IPS-15b (cell line): Measurements from ENCODE around the gene CLEC4F.
"Not testable (repeated sequence)": the region's sequence is repeated elsewhere in the genome, so short reads cannot be mapped to it uniquely, and the experiment has no call there.

ENCODE experiments used
- H3K27me3 ChIP-seq: one replicate; pipeline ENCODE4 v1.6.1; 2013; ENCODE audit warnings: low read length; ENCODE audit not compliant: control insufficient read depth, insufficient read depth
- H3K36me3 ChIP-seq: one replicate; pipeline ENCODE4 v1.6.1; 2013; ENCODE audit warnings: low read length; ENCODE audit not compliant: control insufficient read depth, insufficient read depth
- H3K4me1 ChIP-seq: one replicate; pipeline ENCODE4 v1.6.1; 2013; ENCODE audit warnings: mild to moderate bottlenecking, low read length; ENCODE audit not compliant: control insufficient read depth, insufficient read depth
- H3K4me3 ChIP-seq: one replicate; pipeline ENCODE4 v1.5.1; 2013; ENCODE audit warnings: low read depth, low read length
- H3K9ac ChIP-seq: one replicate; pipeline ENCODE4 v1.6.1; 2013; ENCODE audit warnings: low read depth, mild to moderate bottlenecking, low read length
- H3K9me3 ChIP-seq: one replicate; pipeline ENCODE4 v1.6.1; 2013; ENCODE audit warnings: mild to moderate bottlenecking, low read length; ENCODE audit not compliant: control insufficient read depth, insufficient read depth

The CLEC4F gene

DNA sequence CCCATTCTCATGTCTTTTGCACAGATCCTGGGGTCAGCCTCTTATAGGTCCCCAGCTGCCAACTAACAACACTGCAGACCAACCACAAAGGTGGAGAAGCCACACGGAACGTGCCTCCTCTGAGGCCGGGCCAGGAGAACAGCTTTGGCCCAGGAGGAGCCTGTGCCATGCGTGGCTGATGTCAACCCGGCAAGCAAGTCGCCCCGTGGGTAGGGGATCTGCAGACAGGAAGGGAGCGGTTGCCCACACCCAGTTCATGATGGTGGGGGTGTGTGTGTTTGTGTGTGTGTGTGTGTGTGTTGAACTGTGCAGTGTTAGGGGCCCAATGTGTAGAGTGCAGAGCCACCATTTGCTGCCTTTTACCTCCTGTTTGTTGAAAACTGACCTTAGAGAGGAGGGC, 2.4 kb upstream of the CLEC4F start:
- Histone ChIP-seq H3K36me3 (no peaks in the 10 kb centered on the region), H3K9me3 (no peaks in the 10 kb centered on the region), H3K9ac (no peak overlapping the region), H3K27me3 (peaks cover 5% of the 10 kb centered on the region), H3K4me1 (no peaks in the 10 kb centered on the region), H3K4me3 (no peak overlapping the region)

DNA sequence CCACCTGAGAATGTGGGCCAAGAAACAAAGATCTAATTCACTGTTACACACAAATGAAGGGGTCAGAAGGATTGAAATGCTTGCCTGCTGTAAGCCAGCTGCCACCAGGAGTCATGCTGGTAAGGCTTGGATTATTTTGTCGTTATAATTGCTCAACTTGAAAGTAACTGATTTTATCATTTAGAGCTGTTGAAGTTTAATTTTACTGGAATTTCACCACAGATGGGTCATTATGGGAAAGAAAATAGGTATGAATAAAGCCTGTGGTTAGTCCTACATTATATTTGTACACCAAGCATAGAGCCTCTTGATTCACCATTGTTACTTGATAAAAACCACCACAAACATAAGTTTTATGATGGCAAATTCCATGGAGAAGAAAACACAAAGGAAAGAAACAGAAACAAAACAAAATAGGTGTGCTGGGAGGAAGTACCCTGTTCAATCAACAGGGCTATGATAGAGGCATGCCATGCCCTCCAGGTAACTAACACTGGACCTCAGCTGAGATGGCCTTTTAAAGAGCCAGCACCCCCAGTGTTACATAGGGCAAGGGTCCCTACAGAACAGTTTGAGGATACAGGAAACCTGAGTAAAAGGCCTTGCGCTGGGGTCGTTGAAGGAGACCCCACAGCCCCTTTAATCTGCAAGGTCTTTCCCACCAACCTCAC, 3.0 kb downstream of the CLEC4F start:
- H3K4me1 ChIP-seq: no peaks in the 10 kb centered on the region
- no peak overlapping the region for H3K4me3 ChIP-seq
- H3K9me3 ChIP-seq: no peaks in the 10 kb centered on the region
- H3K9ac ChIP-seq: no peak overlapping the region
- peaks cover 12% of the 10 kb centered on the region for H3K27me3 ChIP-seq
- no peaks in the 10 kb centered on the region for H3K36me3 ChIP-seq

DNA sequence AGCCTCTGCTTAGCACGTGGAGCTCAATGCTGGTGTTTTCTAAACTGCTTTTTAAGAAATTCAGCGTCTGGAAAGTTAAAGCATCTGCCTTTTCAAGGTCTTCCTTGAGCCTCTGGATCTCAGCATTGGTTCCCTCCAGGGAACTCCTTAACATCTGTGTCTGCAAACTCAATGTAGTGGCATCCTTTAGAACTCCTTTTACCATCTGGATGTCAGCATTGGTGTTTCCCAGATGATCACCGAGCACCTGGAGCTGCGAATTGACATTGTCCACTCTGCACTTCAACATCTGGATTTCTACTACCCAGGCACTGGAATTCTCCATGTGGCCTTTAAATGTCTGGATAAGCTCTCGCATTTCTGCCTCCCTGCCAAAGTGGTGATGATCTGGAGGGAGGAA, 3.7 kb downstream of the CLEC4F start:
- Histone ChIP-seq H3K9me3 (no peaks in the 10 kb centered on the region), H3K27me3 (peaks cover 12% of the 10 kb centered on the region), H3K4me1 (no peaks in the 10 kb centered on the region), H3K36me3 (no peaks in the 10 kb centered on the region), H3K4me3 (no peak overlapping the region), H3K9ac (no peak overlapping the region)

DNA sequence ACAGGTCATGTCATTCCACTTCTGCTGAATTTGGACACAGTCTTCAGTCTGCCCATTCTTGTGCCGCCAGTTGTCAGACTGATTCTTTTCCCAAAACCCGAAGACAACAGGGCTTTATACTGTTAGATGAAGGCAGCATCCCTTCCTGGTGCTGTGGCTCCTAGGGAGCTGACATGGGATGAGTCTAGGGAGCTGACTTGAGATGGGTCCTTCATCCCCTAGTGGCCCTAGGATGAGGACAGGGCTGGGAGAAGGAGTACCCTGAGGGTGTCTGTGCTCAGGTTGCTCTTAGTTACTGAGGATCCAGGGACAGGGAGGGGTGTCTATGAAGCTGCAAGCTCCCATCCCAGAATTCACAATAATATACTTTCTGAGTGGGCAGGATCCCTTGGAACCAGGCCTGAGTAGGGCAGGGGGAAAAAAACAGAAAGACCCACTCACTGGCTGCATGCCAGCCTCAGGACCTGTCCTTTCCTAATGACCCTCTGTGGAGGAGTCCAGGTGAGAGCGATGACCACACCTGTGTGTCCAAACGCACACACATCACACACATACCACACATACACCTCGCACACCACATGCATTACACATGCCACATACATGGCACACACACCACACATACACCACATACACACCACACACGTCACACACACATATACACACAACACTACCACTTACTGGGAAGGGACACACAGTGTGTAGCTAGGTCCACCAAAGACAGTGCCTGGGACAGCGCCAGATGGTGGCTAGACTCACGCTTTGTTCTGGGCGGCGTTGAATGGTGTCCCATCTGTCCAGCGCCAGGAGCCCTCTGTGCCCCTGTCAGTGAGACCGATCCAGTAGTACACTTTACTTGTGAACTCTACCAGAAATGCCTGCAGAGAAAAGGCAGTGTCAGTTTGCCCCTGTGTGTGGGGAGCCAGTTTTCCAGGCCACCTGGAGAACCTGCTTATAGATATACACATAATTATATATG, 11.1 kb downstream of the CLEC4F start:
- Histone ChIP-seq H3K9ac (no peak overlapping the region), H3K4me3 (no peak overlapping the region), H3K36me3 (no peaks in the 10 kb centered on the region), H3K4me1 (no peaks in the 10 kb centered on the region), H3K9me3 (no peaks in the 10 kb centered on the region), H3K27me3 (no peaks in the 10 kb centered on the region)

DNA sequence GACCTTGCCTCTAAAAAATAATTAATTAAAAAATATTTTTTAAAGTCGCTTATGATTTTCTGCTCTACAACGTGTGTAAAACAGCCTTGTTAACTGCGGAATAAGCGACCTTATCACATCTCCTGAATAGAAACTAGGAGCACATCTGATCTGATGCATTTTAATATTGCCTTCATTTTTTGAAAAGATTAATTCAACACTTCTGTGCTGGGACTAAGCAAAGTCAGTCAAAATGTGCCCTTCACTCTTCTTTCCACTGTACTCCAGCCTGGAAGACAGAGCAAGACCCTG, 12.6 kb downstream of the CLEC4F start:
- Histone ChIP-seq H3K36me3 (no peaks in the 10 kb centered on the region), H3K27me3 (peaks cover 3% of the 10 kb centered on the region), H3K9me3 (no peaks in the 10 kb centered on the region), H3K4me1 (no peaks in the 10 kb centered on the region), H3K4me3 (no peak overlapping the region), H3K9ac (no peak overlapping the region)

DNA sequence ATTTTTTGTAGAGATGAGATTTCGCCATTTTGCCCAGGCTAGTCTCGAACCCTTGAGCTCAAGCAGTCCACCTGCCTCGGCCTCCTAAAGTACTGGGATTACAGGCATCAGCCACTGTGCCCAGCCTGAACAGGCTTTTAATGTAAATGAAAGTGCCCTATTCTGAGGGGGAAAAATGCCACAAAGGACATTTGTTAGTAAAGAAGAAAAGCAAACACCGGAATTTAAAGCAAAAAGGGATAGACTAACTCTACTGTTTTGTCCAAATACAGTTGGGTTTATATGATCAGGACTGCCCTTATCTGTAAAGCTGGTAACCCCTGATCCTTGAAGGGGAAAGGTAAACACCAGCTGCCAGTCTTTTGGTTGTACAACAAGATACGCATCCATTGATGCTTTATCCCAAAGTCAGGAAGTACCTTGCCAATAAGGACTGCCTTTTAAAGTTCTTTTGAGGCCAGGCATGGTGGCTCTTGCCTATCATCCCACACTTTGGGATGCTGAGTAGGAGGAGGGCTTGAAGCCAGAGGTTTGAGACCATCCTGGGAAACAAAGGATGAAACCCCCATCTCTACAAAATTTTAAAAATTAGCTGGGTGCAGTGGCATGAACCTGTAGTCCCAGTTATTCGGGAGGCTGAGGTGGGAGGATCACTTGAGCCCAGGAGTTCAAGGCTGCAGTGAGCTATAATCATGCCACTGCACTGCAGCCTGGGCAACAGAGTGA, 13.1 kb downstream of the CLEC4F start:
- H3K36me3 ChIP-seq: no peaks in the 10 kb centered on the region
- H3K27me3 ChIP-seq: peaks cover 3% of the 10 kb centered on the region
- no peaks in the 10 kb centered on the region for H3K4me1 ChIP-seq
- H3K4me3 ChIP-seq: no peak overlapping the region
- H3K9me3 ChIP-seq: no peaks in the 10 kb centered on the region
- no peak overlapping the region for H3K9ac ChIP-seq

DNA sequence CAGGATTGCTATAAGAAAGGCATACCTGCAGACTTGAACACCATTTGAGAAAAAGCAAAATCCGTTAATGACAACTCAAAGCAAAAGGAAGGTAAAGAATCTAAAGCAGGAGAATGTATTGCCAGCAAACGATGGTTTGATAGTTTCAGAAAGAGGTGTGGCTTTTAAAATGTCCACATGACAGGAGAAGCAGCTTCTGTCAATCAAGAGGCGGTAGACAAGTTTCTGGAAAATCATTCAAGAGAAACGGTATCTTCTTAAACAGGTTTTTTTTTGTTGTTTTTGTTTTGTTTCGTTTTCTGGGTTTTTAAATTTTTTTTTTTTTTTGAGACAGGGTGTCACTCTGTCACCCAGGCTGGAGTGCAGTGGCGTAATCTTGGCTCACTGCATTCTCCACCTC, 13.8 kb downstream of the CLEC4F start:
- peaks cover 7% of the 10 kb centered on the region for H3K27me3 ChIP-seq
- H3K4me3 ChIP-seq: no peak overlapping the region
- H3K9ac ChIP-seq: no peak overlapping the region
- H3K36me3 ChIP-seq: no peaks in the 10 kb centered on the region
- no peaks in the 10 kb centered on the region for H3K4me1 ChIP-seq
- no peaks in the 10 kb centered on the region for H3K9me3 ChIP-seq

DNA sequence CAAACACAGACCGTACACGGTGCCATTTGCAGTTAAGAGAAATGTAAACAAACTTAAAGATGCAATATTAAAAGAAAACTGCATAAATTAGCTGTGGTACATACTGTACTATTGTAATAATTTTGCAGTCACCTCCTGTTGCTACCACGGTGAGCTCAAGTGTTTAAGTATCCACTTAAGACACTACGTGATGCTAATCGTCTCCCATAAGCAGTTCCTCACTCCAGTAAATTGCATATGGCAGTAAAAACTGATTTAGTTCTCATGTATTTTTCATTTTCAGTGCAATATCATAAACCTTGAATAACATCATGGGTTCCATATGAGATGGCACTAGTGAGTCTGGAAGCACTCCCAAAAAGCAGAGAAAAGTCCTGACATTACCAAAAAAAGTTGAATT, 14.4 kb downstream of the CLEC4F start:
- H3K4me1 ChIP-seq: no peaks in the 10 kb centered on the region
- H3K27me3 ChIP-seq: peaks cover 13% of the 10 kb centered on the region
- H3K9ac ChIP-seq: no peak overlapping the region
- no peaks in the 10 kb centered on the region for H3K36me3 ChIP-seq
- H3K9me3 ChIP-seq: no peaks in the 10 kb centered on the region
- no peak overlapping the region for H3K4me3 ChIP-seq

DNA sequence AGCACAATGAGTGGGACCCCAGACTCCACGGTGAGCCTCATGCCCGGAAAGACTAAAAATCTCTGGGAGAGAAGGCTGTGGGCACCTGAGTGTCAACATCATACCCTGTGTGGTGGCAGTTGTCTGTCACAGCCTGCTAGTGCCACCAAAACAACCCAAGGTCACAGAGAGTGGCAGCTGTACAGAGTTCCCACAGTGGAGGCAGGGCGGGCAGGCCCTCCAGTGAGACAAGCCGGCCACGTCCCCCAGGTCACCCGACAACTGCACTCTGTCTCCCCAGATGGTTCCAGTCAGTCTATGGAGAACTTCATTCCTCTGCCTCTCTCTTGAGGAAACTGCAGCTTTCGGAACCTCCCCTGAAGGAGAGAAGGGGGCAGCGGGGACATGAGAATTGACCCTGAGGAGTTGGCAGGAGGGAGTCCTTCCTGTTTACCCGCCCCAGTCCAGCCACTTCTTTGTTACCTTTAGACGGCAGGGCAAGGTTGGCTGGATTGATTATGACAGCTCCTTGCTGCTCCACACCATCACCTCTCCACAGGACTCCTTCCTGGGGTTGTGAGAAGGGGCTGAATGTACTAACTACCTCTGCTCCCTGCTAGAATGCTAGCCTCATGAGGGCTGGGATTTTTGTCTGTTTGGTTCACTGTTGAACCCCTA, 18.7 kb downstream of the CLEC4F start:
- H3K4me3 ChIP-seq: no peak overlapping the region
- peaks cover 37% of the 10 kb centered on the region for H3K27me3 ChIP-seq

DNA sequence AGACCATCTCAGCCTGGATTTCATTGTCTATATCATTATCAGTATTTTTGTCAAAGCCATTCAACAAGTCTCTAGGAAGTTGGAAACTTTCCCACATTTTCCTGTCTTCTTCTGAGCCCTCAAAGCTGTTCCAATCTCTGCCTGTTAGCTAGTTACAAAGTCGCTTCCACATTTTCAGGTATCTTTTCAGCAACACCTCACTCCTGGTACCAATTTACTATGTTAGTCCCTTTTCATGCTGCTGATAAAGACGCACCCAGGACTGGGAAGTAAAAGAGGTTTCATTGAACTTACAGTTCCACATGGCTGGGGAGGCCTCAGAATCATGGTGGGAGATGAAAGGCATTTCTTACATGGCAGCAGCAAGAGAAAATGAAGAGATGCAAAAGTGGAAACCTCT, 20.7 kb downstream of the CLEC4F start:
- H3K4me1 ChIP-seq: no peaks in the 10 kb centered on the region
- peaks cover 51% of the 10 kb centered on the region for H3K27me3 ChIP-seq
- H3K4me3 ChIP-seq: no peak overlapping the region
- no peaks in the 10 kb centered on the region for H3K9me3 ChIP-seq
- no peak overlapping the region for H3K9ac ChIP-seq
- H3K36me3 ChIP-seq: no peaks in the 10 kb centered on the region

More for the DNA sequence above, 18.7 kb downstream of the CLEC4F start:
- Histone ChIP-seq H3K9me3 (no peaks in the 10 kb centered on the region), H3K9ac (no peak overlapping the region), H3K36me3 (no peaks in the 10 kb centered on the region), H3K4me1 (no peaks in the 10 kb centered on the region)

DNA sequence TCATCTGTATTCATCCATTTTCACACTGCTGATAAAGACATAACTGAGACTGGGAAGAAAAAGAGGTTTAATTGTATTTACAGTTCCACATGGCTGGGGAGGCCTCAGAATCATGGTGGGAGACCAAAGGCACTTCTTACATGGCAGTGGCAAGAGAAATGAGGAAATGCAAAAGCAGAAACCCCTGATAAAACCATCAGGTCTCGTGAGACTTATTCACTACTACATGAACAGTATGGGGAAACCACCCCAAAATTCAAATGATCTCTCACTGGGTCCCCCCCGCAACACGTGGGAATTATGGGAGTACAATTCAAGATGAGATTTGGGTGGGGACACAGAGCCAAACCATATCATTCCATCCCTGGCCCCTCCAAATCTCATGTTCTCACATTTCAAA, 22.4 kb downstream of the CLEC4F start:
- not testable (repeated sequence) for H3K4me1 ChIP-seq, H3K36me3 ChIP-seq, H3K4me3 ChIP-seq, H3K9ac ChIP-seq, H3K9me3 ChIP-seq
- peaks cover 65% of the 10 kb centered on the region for H3K27me3 ChIP-seq
